ENCODE results near the gene TTLL13. TPM values are rescaled to one million over a fixed set of nuclear protein-coding genes. Genes with fewer than 3 reads are reported as not detected.

TTLL13 gene
- total and polyA plus RNA-seq, 2 donors: 0.05 TPM; not detected in 1

GRCh38 chr15:90211009-90211408 lies 38.3 kb upstream of the TTLL13 start:
- DNase-seq (ENCODE audit: extremely low spot score): no peak
- Histone ChIP-seq H3K27ac (ENCODE audit: low read depth) (peak overlapping the region; percentile 91), H3K4me1 (ENCODE audit: insufficient read depth) (no peaks in the 10 kb centered on the region), H3K4me3 (ENCODE audit: low read depth, low read length) (no peak overlapping the region), H3K36me3 (ENCODE audit: insufficient read depth) (no peaks in the 10 kb centered on the region)
- 88% methylated on average over 9 of the region's 9 CpGs for WGBS

GRCh38 chr15:90211440-90212143 lies 37.8 kb upstream of the TTLL13 start:
- no peak for DNase-seq (ENCODE audit: extremely low spot score)
- 70% methylated on average over 13 of the region's 13 CpGs for WGBS

GRCh38 chr15:90212221-90213098 lies 36.9 kb upstream of the TTLL13 start:
- Histone ChIP-seq H3K36me3 (ENCODE audit: insufficient read depth) (no peaks in the 10 kb centered on the region), H3K4me3 (ENCODE audit: low read depth, low read length) (no peak overlapping the region), H3K4me1 (ENCODE audit: insufficient read depth) (no peaks in the 10 kb centered on the region), H3K27ac (ENCODE audit: low read depth) (peak overlapping the region; percentile 77)
- no peak for DNase-seq (ENCODE audit: extremely low spot score)
- WGBS: 79% methylated on average over 35 of the region's 35 CpGs

More at GRCh38 chr15:90211440-90212143, 37.8 kb upstream of the TTLL13 start:
- Histone ChIP-seq H3K36me3 (ENCODE audit: insufficient read depth) (no peaks in the 10 kb centered on the region), H3K4me3 (ENCODE audit: low read depth, low read length) (no peak overlapping the region), H3K4me1 (ENCODE audit: insufficient read depth) (no peaks in the 10 kb centered on the region), H3K27ac (ENCODE audit: low read depth) (peak overlapping the region; percentile 91)

GRCh38 chr15:90213122-90213817 lies 36.1 kb upstream of the TTLL13 start:
- Histone ChIP-seq H3K27ac (ENCODE audit: low read depth) (peak overlapping the region; percentile 60), H3K4me1 (ENCODE audit: insufficient read depth) (no peaks in the 10 kb centered on the region), H3K36me3 (ENCODE audit: insufficient read depth) (no peaks in the 10 kb centered on the region), H3K4me3 (ENCODE audit: low read depth, low read length) (no peak overlapping the region)
- WGBS: 68% methylated on average over 12 of the region's 12 CpGs
- DNase-seq (ENCODE audit: extremely low spot score): no peak

- Histone ChIP-seq H3K4me1 (ENCODE audit: insufficient read depth) (no peaks in the 10 kb centered on the region), H3K27ac (ENCODE audit: low read depth) (no peak overlapping the region), H3K4me3 (ENCODE audit: low read depth, low read length) (no peak overlapping the region), H3K36me3 (ENCODE audit: insufficient read depth) (no peaks in the 10 kb centered on the region)
- WGBS: 80% methylated on average over 11 of the region's 11 CpGs
- DNase-seq (ENCODE audit: extremely low spot score): no peak
Measured at GRCh38 chr15:90213818-90214204, 35.5 kb upstream of the TTLL13 start.

GRCh38 chr15:90214553-90215196 lies 34.7 kb upstream of the TTLL13 start:
- H3K4me3 ChIP-seq (ENCODE audit: low read depth, low read length): no peak overlapping the region
- H3K36me3 ChIP-seq (ENCODE audit: insufficient read depth): no peaks in the 10 kb centered on the region
- H3K4me1 ChIP-seq (ENCODE audit: insufficient read depth): no peaks in the 10 kb centered on the region
- 77% methylated on average over 8 of the region's 8 CpGs for WGBS
- H3K27ac ChIP-seq (ENCODE audit: low read depth): no peak overlapping the region
- DNase-seq (ENCODE audit: extremely low spot score): no peak

GRCh38 chr15:90217671-90218394 lies 31.5 kb upstream of the TTLL13 start:
- DNase-seq (ENCODE audit: extremely low spot score): no peak
- no peaks in the 10 kb centered on the region for H3K36me3 ChIP-seq (ENCODE audit: insufficient read depth)
- 93% methylated on average over 9 of the region's 9 CpGs for WGBS
- no peak overlapping the region for H3K27ac ChIP-seq (ENCODE audit: low read depth)
- no peak overlapping the region for H3K4me3 ChIP-seq (ENCODE audit: low read depth, low read length)
- H3K4me1 ChIP-seq (ENCODE audit: insufficient read depth): no peaks in the 10 kb centered on the region

GRCh38 chr15:90219421-90220141 lies 29.8 kb upstream of the TTLL13 start:
- no peak for DNase-seq (ENCODE audit: extremely low spot score)
- no peaks in the 10 kb centered on the region for H3K4me1 ChIP-seq (ENCODE audit: insufficient read depth)
- 65% methylated on average over 17 of the region's 17 CpGs for WGBS
- no peak overlapping the region for H3K4me3 ChIP-seq (ENCODE audit: low read depth, low read length)
- no peak overlapping the region for H3K27ac ChIP-seq (ENCODE audit: low read depth)
- H3K36me3 ChIP-seq (ENCODE audit: insufficient read depth): no peaks in the 10 kb centered on the region

GRCh38 chr15:90221246-90221900 lies 28.0 kb upstream of the TTLL13 start:
- peaks cover 11% of the 10 kb centered on the region for H3K36me3 ChIP-seq (ENCODE audit: insufficient read depth)
- H3K4me1 ChIP-seq (ENCODE audit: insufficient read depth): no peaks in the 10 kb centered on the region
- no peak overlapping the region for H3K27ac ChIP-seq (ENCODE audit: low read depth)
- no peak overlapping the region for H3K4me3 ChIP-seq (ENCODE audit: low read depth, low read length)
- WGBS: 38% methylated on average over 14 of the region's 14 CpGs
- no peak for DNase-seq (ENCODE audit: extremely low spot score)

GRCh38 chr15:90222547-90222946 lies 26.8 kb upstream of the TTLL13 start:
- no peaks in the 10 kb centered on the region for H3K4me1 ChIP-seq (ENCODE audit: insufficient read depth)
- no peak overlapping the region for H3K27ac ChIP-seq (ENCODE audit: low read depth)
- DNase-seq (ENCODE audit: extremely low spot score): no peak
- 80% methylated on average over 2 of the region's 2 CpGs for WGBS
- peaks cover 12% of the 10 kb centered on the region for H3K36me3 ChIP-seq (ENCODE audit: insufficient read depth)
- no peak overlapping the region for H3K4me3 ChIP-seq (ENCODE audit: low read depth, low read length)

GRCh38 chr15:90223441-90224165 lies 25.8 kb upstream of the TTLL13 start:
- Histone ChIP-seq H3K36me3 (ENCODE audit: insufficient read depth) (peaks cover 12% of the 10 kb centered on the region), H3K27ac (ENCODE audit: low read depth) (no peak overlapping the region), H3K4me1 (ENCODE audit: insufficient read depth) (no peaks in the 10 kb centered on the region), H3K4me3 (ENCODE audit: low read depth, low read length) (no peak overlapping the region)
- WGBS: 94% methylated on average over 22 of the region's 22 CpGs
- no peak for DNase-seq (ENCODE audit: extremely low spot score)

Data from urinary bladder (tissue), 4 donors.